Inflammatory macrophage treated with lipopolysaccharide for 1 hour (primary cell): ENCODE results near the gene MAP1LC3C.
A peak's percentile ranks its signal among the peaks of the same experiment; 100 is the strongest.

Experiments
- DNase-seq, 2 donors: peaks; one replicate each; pipeline ENCODE4 v3.0.0-alpha.2; 2020 to 2022

Gene MAP1LC3C

DNA sequence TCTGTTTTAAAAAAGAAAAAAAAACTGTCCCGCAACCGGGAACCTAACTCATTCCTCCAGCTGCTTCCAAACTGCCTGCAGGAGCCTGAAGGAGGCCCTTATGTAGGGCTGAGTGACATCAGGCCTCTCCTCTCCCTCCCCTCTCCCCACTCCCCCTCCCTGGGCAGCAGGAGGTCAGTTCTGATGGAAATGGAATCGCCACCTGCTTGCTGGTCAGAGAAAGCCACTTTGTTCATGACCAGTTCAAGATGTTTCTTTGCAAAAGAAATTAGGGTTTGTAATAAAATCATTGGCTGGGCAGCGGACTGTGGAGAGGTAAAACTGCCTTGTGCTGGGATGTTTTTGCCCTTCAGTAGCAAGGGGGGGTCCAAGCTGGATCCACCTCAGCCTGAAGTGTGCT is at the start of gene MAP1LC3C:
Gene MAP1LC3C (minus strand): TSS at position 73 of the 400 bp plus-strand sequence. CDS start 90 bp downstream, outside the sequence.
- no peak for DNase-seq

DNA sequence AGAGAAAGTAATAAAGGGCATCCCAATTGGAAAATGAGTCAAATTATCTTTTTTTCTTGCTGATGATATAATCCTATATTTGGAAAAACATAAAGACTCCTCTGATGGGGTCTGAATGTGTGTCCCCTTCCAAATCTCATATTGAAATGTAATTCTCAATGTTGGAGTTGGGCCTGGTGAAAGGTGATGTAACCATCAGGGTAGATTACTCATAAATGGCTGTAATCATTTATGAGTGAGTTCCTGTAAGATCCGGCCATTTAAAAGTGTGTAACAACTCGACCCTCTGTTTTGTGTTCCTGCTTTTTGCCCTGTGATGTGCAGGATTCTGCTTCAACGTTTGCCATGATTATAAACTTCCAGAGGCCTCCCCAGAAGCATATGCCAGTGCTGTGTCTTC is 44.3 kb upstream of the MAP1LC3C start:
- no peak for DNase-seq

DNA sequence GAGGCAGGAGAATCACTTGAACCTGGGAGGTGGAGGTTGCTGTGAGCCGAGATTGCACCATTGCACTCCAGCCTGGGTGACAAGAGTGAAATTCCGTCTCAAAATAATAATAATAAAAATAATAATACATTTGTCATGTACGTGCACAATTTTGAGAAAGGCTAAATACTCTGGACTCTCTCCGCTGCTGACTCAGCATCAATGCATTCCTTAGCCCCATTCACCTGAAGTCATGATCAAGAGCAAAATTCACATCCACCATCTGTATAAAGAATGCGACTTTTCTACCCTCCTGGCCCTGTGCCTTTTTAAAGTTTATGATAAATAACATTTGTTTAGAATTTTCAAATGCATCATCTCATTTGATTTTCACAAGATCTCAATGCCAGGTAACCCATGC is 35.5 kb upstream of the MAP1LC3C start:
- no peak for DNase-seq

DNA sequence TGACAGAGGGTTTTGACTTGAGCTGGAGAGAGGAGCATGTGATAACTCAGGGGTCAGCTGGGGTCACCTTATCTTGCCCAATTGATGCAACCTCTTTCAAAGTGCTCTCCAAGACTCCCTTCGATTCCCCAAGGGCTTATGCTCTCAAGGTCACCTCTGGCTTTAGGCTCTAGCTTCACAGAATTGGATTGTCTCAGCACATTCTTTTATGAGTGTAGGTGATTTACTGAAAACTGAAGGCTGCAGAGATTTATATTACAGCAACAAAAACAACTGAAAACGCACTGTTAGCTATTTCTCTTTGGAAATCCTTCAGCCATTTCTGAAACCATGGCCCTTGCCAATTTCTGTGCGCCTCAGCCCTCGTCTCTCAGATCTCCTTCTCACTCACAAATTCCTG is 34.5 kb upstream of the MAP1LC3C start:
- DNase-seq: no peak

DNA sequence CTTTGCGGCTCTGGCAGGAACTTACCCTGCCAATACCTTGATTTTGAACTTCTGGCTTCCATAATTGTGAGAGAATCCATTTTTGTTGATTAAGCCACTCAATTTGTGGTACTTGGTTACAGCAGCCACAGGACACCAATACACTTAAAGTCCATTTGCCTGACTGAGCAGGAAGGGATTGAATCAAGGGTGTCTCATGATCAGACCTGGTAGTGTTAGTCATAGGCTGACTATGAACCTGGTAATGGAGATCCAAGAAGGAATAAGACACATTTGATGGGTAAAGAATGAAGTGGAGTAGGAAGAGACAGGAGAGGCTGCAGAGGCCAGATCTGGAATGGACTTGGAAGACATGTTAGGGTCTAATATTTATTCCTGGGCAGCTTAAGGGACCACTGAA is 31.2 kb upstream of the MAP1LC3C start:
- DNase-seq: no peak

DNA sequence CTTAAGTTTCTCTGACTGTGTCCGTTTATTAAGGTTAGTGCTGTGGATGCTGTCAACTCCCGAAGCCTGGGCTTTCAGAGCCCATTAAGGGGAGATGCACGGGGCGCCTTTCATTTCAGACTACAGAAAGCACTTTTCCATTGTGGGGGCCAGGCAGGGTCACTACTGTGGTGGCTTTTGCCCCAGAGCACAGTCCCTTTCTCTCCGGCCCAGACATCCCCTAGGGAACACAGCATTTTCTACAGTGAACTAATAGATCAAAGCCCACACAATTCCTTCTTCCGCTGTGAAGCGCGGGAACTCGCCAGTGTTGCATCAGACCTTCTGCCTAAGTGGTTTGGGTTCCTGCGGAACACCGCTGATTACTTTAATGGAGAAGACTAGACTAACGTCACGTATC is 26.8 kb upstream of the MAP1LC3C start:
- DNase-seq: no peak

DNA sequence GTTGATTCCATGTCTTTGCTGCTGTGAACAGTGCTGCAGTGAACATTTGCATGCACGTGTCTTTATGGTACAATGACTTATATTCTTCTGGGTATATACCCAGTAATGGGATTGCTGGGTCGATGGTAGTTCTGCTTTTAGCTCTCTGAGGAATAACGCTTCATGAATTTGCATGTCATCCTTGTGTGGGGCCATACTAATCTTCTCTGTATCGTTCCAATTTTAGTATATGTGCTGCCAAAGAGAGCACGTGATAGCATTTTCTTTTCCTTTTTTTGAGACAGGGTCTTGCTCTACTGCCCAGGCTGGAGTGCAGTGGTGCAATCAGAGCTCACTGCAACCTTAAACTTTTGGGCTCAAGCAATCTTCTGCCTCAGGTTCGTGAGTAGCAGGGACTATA is 24.9 kb upstream of the MAP1LC3C start:
- DNase-seq: no peak

DNA sequence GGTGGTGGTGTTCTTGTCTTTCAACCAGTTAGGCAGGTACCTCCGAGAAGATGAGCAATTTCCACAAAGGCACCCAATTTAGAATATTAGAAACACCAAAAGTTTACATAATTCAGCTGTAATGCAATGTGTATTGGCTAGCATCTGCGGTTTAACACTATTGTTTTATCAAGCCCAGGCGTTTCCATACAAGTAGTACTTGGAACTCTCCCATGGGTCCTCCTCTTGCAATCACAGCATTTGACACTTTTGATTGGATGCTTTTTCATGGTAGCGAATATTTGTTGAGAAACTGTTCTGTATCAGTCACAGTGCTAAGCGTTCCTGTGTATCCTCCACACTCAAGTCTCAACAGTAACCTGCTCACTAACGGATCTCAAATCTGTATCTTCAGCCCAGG is 20.1 kb upstream of the MAP1LC3C start:
- DNase-seq: no peak

DNA sequence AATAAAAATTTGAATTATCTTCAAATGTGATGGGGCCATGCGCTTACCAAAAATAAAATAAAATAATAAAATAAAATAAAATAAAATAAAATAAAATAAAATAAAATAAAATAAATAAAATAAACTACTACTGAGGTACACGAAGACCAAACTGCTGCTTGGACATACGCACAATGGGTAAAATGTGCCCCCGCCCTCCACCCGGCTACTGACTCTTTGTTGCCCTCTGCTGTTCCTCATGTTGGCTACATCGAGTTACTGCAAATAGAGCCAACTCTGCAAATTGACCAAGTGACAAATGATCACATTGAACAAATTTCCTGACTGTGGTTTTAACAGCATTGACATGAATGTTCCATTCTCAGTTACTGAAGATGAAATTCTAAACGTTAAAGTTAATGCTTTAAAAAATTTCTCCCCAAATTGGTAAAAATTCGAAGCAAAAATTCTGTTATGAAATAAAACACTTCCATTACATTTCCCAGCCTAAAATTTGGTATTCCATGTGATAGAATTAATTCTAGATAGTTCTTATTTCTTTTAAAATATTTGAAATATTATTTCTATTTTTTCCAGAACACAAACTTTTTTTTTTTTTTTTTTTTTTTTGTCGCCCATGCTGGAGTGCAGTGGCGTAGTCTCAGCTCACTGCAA is 18.8 kb upstream of the MAP1LC3C start:
- peak; percentile 47 to 82 for DNase-seq

DNA sequence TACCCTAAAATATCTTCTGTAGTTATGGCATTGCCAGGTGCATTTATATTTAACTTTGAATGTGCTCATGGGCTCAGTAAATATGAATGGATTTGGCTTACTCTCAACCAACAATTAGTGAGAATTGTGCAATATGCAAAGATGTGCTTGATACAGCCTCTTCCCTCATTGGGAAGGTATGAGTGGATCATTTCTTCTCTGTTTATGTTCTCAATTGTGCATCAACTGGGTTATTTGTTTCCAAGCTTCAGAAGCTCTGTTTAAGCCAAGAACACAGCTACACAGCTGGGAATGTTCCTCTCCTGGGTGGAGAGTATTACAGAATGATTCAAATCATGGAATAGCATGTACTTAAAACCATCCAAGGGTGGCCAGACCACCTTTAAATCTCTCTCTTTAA is 17.6 kb upstream of the MAP1LC3C start:
- no peak for DNase-seq

DNA sequence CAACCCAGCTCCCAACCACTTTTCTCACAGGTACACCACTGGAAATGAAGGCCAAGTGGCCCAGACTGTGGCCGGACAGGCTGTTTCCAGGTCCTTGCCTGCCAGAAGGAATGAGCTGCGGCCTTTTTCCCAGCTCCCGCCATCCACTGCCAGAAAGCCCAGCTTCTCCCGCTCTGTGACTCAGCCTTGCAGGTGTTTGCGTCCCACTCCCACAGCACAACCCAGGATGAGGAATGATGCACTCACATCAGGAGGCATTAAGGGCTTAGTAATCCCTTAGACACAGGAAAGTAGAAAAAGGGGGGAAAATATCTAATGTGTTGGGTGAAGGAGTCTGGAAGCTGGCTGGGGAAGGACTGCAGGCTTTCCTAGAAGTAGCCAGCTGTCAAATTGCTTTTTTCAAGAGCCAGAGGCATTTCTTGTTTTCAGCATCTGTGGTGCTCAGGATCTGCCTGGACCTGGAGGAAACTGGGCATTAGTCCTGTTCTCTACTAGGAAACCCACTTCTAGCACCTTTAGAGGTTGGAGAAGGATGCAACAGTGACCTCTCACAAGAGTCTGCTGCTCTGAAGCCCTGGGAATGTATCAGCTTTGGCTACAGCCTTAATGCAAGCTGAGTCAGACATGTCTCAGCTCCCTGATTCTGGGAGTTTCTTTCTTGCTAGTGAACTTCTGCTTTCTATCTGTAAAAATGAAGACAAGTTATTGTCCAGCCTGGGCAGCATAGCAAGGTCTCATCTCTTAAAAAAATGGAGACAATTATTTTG is 13.2 kb upstream of the MAP1LC3C start:
- peak; percentile 26 to 43 for DNase-seq

DNA sequence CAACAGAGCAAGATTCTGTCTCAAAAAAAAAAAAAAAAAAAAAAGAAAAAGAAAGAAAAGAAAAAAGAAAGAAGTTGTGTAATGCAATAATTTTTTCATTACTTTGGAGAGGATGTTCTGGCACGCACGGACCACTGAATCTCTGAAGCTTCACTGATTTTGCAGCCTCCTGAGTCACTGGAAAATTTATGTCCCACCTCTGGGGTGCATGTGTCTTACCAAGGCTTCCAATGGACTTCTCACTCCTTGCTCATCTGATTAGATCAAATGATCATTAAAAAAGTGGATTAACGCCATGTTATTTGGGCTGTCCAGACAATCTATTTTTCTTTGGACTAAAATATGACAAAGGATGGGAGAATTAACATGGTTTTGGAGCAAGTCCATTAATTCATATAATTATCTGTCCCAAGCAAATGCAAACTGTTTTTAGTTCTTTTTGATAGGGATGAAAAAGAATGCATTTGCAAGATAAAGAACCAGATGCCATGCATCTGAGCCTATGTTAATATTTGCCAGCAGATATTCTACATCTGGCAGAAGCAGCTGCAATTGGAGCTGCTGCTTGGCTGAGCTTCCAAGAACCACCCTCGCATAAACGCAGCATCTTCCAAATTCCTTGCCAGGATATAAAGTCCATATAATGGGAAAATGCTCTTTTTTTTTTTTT is 10.1 kb upstream of the MAP1LC3C start:
- no peak for DNase-seq

DNA sequence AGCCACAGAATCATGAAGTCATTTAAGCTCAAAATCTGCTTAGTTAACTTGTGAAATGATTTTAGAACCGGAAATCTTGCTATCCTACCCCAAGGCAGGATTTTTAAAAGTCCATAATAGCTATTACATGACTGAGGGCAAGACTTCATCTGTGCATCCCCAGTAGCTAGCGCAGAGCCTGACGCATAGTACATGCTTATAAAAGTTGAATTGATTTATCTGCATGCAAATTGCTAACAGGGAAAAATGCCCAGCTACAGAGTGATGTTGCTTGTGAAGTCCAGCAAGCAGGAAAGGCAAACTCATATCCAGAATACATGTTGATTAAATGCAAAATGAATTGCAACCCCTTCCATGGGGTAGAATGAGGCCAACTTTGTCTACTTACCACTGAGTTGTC is 8.1 kb upstream of the MAP1LC3C start:
- no peak for DNase-seq

DNA sequence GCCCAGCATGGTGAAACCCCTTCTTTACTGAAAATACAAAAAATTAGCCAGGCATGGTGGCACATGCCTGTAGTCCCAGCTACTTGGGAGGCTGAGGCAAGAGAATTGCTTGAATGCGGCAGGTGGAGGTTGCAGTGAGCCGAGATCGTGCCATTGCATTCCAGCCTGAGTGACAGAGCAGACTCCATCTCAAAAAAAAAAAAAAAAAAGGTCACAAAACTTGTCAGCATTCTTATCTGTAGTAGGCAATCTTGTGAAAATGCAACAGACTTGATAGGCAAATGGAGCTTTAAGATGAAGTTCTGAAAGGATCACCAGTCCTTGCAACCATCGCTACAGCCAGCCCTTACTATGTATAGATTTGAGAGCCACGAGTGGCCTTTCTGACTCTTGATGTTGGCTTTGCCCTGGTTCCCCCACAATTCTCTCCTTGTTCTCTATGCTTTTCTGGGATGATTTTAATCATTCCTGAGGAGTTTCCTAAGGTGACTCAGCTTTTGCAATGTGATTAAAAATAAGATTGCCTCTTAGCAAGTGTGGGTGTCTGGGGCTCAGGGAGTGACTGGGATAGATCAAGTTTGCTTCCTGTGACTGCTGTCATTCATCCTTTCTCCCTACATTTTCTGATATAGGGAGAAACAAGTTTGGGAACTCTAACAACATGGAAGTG is 7.1 kb upstream of the MAP1LC3C start:
- no peak for DNase-seq

DNA sequence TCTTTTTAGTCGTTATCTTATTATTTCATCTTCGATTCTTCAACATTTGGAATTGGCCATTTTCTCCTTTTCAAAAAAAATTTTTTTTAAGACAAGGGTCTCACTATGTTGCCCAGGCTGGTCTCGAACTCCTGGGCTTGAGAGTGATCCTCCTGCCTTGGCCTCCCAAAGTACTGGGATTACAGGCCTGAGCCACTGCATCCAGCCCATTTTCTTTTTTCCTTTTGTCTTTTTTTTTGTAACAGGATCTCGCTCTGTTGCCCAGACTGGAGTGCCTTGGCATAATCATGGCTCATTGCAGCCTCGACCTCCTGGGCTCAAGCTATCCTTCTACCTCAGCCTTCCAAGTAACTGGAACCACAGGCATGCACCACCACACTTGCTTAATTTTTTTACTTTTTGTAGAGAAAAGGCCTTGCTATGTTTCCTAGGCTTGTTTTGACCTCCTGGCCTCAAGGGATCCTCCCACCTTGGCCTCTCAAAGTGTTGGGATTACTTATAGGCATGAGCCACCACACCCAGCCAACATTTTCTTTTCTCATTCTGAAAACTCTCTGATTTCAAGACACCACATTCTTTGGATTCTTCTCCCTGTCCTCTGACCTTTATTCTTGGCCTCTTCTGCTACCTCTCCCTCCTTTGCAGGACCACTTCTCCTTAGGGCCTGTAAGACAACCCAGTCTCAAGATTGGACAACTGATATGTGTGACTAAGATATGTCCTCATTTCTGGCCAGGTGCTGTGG is 6.0 kb upstream of the MAP1LC3C start:
- DNase-seq: no peak

DNA sequence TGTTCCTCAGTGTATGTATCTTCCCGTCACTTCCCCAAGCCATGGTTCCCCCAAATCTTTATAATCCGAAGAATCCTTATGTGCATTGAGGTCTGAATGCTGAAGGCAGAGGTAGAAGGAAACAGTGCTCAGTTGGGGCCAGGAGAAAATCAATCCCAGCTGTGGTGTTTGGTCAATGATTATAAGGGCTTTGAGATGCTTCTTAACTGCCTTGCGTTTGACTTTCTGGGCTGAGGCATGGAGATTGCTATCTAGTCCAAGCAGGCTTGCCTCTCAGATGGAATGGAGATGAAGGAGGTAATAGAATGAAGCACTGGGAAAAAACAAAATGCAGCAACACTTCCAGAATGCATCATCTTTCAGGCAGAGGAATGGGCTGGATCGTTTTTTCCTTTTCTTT is 3.6 kb upstream of the MAP1LC3C start:
- DNase-seq: no peak

DNA sequence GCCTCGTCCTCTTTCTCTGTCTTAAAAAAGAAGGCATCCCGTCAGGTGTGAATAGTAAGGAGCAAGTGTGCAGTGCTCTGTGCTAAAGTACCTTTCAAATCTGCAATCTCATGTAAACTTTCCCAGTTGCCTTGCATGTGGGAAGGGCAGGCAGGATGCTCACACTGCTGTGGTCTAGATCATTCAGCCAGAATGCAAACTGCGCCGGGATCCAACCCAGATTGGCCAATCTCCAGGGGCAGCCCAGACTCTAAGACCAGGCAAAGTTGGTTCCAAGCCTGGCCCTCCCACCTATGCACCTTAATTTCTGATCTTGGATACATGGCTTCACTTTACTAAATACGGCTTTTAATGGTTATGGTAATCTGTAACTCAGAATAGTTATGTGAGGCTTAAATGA is 3.2 kb upstream of the MAP1LC3C start:
- no peak for DNase-seq

DNA sequence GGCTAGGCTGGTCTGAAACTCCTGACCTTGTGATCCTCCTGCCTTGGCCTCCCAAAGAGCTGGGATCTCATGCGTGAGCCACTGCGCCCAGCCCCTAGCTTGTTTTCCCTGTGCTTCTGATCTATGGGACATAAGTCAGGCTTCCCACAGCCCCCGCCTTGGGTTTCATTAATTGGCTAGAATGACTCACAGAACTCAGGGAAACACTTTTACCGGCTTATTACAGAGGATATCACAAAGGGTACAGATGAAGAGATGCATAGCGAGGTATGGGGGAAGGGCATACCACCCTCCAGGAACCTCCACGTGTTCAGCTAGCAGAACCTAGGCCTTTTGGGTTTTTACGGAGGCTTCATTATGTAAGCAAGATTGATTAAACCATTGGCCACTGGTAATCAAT is 1.5 kb upstream of the MAP1LC3C start:
- DNase-seq: no peak

DNA sequence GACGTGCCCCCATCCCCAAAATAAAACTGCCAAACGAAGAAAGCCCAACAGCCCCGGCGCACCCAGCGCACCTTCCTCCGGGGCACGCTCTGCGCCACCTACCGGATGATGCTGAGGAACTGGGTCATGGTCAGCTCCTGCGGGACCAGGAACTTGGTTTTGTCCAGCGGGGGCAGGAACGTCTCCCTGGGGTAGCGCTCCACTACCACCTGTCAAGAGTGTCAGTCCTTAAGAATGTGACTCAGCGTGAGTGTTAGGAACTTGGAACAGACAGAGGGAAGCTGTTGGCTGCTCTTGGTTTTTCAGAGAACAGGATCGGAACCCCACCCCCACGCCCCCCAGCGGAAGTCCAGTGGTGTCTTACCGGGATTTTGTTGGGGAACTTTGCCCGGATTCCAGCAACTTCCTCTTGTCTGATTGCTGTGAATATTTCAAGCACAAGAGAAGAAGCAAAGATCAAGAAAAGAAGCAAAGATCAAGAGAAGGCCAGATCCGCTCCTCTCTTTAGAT is 431 bp downstream of the MAP1LC3C start:
- DNase-seq: peak; percentile 82

DNA sequence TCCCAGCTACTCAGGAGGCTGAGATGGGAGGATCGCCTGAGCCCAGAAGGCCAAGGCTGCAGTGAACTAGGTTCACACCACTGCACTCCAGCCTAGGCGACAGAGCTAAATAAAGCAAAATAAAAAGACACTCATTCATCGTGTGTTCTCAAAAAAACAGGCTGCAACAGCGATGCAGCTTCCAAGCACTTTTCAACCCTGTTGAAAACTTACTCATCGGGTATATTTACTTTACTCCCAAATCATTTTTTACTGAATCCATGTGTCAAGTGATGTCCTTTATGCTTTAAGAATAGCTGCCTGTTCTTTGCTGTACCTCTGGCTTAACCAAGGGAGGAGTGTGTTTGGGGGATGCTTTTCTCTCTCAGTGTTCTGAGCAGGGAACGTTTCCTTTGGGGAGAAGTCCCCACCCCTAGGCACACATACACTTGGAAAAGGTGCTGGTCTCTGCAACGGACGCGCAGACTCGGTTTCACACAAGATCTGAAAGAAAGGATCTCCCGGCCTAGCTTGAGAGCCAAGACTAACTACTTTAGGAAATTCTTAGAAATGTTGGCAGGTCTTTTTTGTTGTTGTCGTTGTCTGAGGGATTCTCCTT is 1.4 kb downstream of the MAP1LC3C start:
- no peak for DNase-seq

DNA sequence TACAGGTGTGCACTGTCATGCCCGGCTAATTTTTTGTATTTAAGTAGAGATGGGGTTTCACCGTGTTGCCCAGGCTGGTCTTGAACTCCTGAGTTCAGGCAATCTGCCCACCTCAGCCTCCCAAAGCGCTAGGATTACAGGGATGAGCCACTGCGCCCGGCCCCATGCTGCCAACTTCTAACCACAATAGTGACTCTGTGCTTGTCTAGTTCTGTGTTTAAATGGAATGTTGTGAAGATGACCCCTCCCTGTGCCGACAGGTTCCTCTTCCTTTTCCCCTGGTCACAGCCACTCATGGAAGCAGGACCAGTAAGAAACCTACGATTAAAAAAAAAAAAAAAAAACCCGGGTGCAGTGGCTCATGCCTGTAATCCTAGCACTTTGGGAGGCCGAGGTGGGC is 4.7 kb downstream of the MAP1LC3C start:
- no peak for DNase-seq

DNA sequence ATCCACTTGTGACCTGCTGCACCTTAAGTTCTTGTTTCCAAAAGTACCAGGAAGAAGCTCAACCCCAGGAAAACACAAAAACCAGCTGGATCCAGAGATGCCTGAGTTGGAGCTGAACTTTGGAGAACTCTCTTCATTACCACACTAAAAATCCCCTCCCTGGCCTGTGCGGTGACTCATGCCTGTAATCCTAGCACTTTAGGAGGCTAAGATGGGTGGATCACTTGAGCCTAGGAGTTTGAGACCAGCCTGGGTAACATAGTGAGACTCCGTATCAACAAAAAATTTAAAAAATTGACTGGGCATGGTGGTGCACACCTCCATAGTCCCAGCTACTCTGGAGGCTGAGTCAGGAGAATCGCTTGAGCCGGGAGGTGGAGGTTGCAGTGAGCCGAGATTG is 6.2 kb downstream of the MAP1LC3C start:
- DNase-seq: peak; percentile 54 to 57
